Measurements from ENCODE around the gene PPRC1.

- TF ChIP-seq CTCF (IDR thresholded peaks at IDR 0.05) (no peak), POLR2A (IDR thresholded peaks at IDR 0.05) (no peak)
These were observed 42.6 kb downstream of the PPRC1 start for GRCh38 chr10:102175415-102175814.

All from lower leg skin (tissue), 3 donors.